ENCODE results near the gene SEMA5B.

The SEMA5B gene

GRCh38 chr3:123002100-123002748 is 25.3 kb downstream of the SEMA5B start:
- no peak for TF ChIP-seq TCF12 (IDR thresholded peaks at IDR 0.05; ENCODE audit: low read depth)

- no peak for TF ChIP-seq REST (IDR thresholded peaks at IDR 0.05; ENCODE audit: low read depth)
- no peak for TF ChIP-seq YY1 (IDR thresholded peaks at IDR 0.05; ENCODE audit: low read depth)
- TF ChIP-seq TAF1 (IDR thresholded peaks at IDR 0.05; ENCODE audit: low read depth) = no peak
- TF ChIP-seq EGR1 (IDR thresholded peaks at IDR 0.05) = no peak
- TF ChIP-seq TCF12 (IDR thresholded peaks at IDR 0.05; ENCODE audit: low read depth) = no peak
- no peak for TF ChIP-seq RAD21 (IDR thresholded peaks at IDR 0.05; ENCODE audit: low read depth)
These were observed 28.7 kb downstream of the SEMA5B start for GRCh38 chr3:122998856-122999255.

- TF ChIP-seq CREB1 (IDR thresholded peaks at IDR 0.05; ENCODE audit: low read depth) = no peak
- no peak for TF ChIP-seq EGR1 (IDR thresholded peaks at IDR 0.05)
- TF ChIP-seq FOXM1 (IDR thresholded peaks at IDR 0.05; ENCODE audit: borderline replicate concordance, low read depth) = no peak
- no peak for TF ChIP-seq ZBTB7A (IDR thresholded peaks at IDR 0.05; ENCODE audit: low read depth)
- TF ChIP-seq MAX (IDR thresholded peaks at IDR 0.05) = no peak
- no peak for TF ChIP-seq REST (IDR thresholded peaks at IDR 0.05; ENCODE audit: low read depth)
- no peak for TF ChIP-seq CEBPB (IDR thresholded peaks at IDR 0.05)
- TF ChIP-seq TAF1 (IDR thresholded peaks at IDR 0.05; ENCODE audit: low read depth) = no peak
- no peak for TF ChIP-seq YY1 (IDR thresholded peaks at IDR 0.05; ENCODE audit: low read depth)
- TF ChIP-seq TCF12 (IDR thresholded peaks at IDR 0.05; ENCODE audit: low read depth) = no peak
- no peak for TF ChIP-seq NFIC (IDR thresholded peaks at IDR 0.05)
- TF ChIP-seq RAD21 (IDR thresholded peaks at IDR 0.05; ENCODE audit: low read depth) = no peak
- no peak for TF ChIP-seq USF1 (IDR thresholded peaks at IDR 0.05)
- TF ChIP-seq TEAD4 (IDR thresholded peaks at IDR 0.05) = no peak
- TF ChIP-seq EP300 (IDR thresholded peaks at IDR 0.05; ENCODE audit: borderline replicate concordance) = no peak
These were observed 29.4 kb downstream of the SEMA5B start for GRCh38 chr3:122998206-122998605.

- TF ChIP-seq EGR1 (IDR thresholded peaks at IDR 0.05) (no peak), NFIC (IDR thresholded peaks at IDR 0.05) (no peak), RAD21 (IDR thresholded peaks at IDR 0.05; ENCODE audit: low read depth) (no peak)
These were observed 31.5 kb downstream of the SEMA5B start for GRCh38 chr3:122996038-122996580.

- TF ChIP-seq CEBPB (IDR thresholded peaks at IDR 0.05) = no peak
- peak; percentile 54 for TF ChIP-seq REST (IDR thresholded peaks at IDR 0.05; ENCODE audit: low read depth)
These were observed 32.6 kb downstream of the SEMA5B start for GRCh38 chr3:122994954-122995353.

All from Ishikawa (cell line).